Panc1 (cell line): ENCODE measurements around the gene GPHN. TPM values are rescaled to one million over a fixed set of nuclear protein-coding genes. Genes with fewer than 3 reads are reported as not detected.

ENCODE experiments used
- ATAC-seq: fragments of 200-7000 bp; cut with Tn5 transposase; 2 replicates; pipeline ENCODE4 v1.9.1; 2020; ENCODE audit warnings: mild to moderate bottlenecking, moderate library complexity
- BruUV-seq: library from RNA; stranded (reverse); fragments of 400-500 nt; replicated peaks from 2 replicates; lab custom pipeline; 2021; lab: Mats Ljungman, UMichigan
- CTCF ChIA-PET: fragments of 300-600 bp; sonication (Branson Sonifier 250); formaldehyde crosslinking; loops from one replicate; lab custom pipeline; 2022; ENCODE audit warnings: antibody characterized with exemption; lab: Charles Lee
- POLR2A ChIA-PET: fragments of 300-600 bp; sonication (Branson Sonifier 250); formaldehyde crosslinking; loops from one replicate; lab custom pipeline; 2022; ENCODE audit warnings: antibody characterized with exemption; lab: Charles Lee
- DNase-seq: peaks from one replicate; pipeline ENCODE4 v3.0.0-alpha.2; 2010; ENCODE audit warnings: low read depth, low spot score
- H3K27ac ChIP-seq: 2 replicates; pipeline ENCODE4 v1.5.1; 2011; ENCODE audit warnings: mild to moderate bottlenecking, low read length, inconsistent platforms
- H3K27me3 ChIP-seq: fragments of 200-500 bp; sonication (Bioruptor generic); 2 replicates; pipeline ENCODE4 v1.6.0; 2014; ENCODE audit warnings: low read length, inconsistent platforms; ENCODE audit not compliant: control insufficient read depth, insufficient read depth
- H3K36me3 ChIP-seq: fragments of 200-500 bp; sonication (Bioruptor generic); 2 replicates; pipeline ENCODE4 v1.5.1; 2014; ENCODE audit warnings: inconsistent platforms, mild to moderate bottlenecking, low read length, moderate library complexity; ENCODE audit not compliant: control insufficient read depth, insufficient read depth
- H3K4me1 ChIP-seq: 2 replicates; pipeline ENCODE4 v1.5.1; 2011; ENCODE audit warnings: inconsistent platforms, mild to moderate bottlenecking, low read length, moderate library complexity; ENCODE audit not compliant: control insufficient read depth, insufficient read depth
- H3K4me3 ChIP-seq, 2 experiments: 2 replicates each; pipeline ENCODE4 v1.5.1; 2011 to 2012; ENCODE audit warnings: low read depth in 2 of 2, low read length in 2 of 2, mild to moderate bottlenecking in 2 of 2, inconsistent platforms in 1 of 2, moderate library complexity in 1 of 2
- H3K9me3 ChIP-seq: fragments of 200-500 bp; sonication (Bioruptor generic); 2 replicates; pipeline ENCODE4 v1.5.1; 2014; ENCODE audit warnings: low read depth, mild to moderate bottlenecking, inconsistent platforms, low read length, moderate library complexity; ENCODE audit not compliant: control insufficient read depth, insufficient read depth
- CTCF ChIP-seq: fragments of 450-650 bp; IDR thresholded peaks from 2 replicates; pipeline ENCODE4 v1.5.1; 2017; ENCODE audit warnings: mild to moderate bottlenecking
- POLR2AphosphoS5 ChIP-seq: IDR thresholded peaks from 2 replicates; pipeline ENCODE4 v1.6.1; 2012; ENCODE audit warnings: mild to moderate bottlenecking, low read depth, low read length, moderate library complexity
- REST ChIP-seq, 2 experiments: IDR thresholded peaks; 2 replicates each; pipeline ENCODE4 v1.6.1; 2011 to 2012; ENCODE audit warnings: low read depth in 2 of 2, control low read depth in 1 of 2, low read length in 1 of 2, mild to moderate bottlenecking in 1 of 2, moderate library complexity in 1 of 2; ENCODE audit not compliant: insufficient read depth in 1 of 2
- SIN3A ChIP-seq: IDR thresholded peaks from 2 replicates; pipeline ENCODE4 v1.6.1; 2012; ENCODE audit warnings: low read depth, mild to moderate bottlenecking, low read length, moderate library complexity, borderline replicate concordance; ENCODE audit not compliant: insufficient read depth
- TCF7L2 ChIP-seq: IDR thresholded peaks from 2 replicates; pipeline ENCODE4 v1.6.1; 2011; ENCODE audit warnings: mild to moderate bottlenecking, low read depth, low read length, inconsistent platforms
- in situ Hi-C: cut with HindIII; loops from 2 replicates; pipeline ENCODE4 v1.10.0; 2016; ENCODE audit warnings: low sequenced_read_pairs, low pct_unique_long_range_greater_than_20kb
- intact Hi-C: fragments of 100-400 bp; cut with micrococcal nuclease; formaldehyde crosslinking; loops from one replicate; pipeline ENCODE4 v1.10.0; 2022; ENCODE audit not compliant: unreplicated experiment
- total RNA-seq: library from RNA; stranded (reverse); gene quantifications from one replicate; pipeline ENCODE4 v1.2.1, GENCODE V29; 2021; ENCODE audit not compliant: unreplicated experiment

The GPHN gene
- total RNA-seq, 1 experiment from 2014 or later: 26.6 TPM

- DNase-seq (peak; percentile 74), ATAC-seq (peak; percentile 87)
- Histone ChIP-seq H3K27me3 (no peaks in the 10 kb centered on the region), H3K9me3 (no peaks in the 10 kb centered on the region), H3K4me3 (peak overlapping the region in 1 of 2 experiments; percentile 29; a peak in 2 of 4 replicates), H3K4me1 (peaks cover 40% of the 10 kb centered on the region), H3K27ac (peak overlapping the region; percentile 98), H3K36me3 (no peaks in the 10 kb centered on the region)
- POLR2A ChIA-PET: no interaction called here
- BruUV-seq: no TSS peak
- CTCF ChIA-PET: interaction anchor here (0.7 kb wide), 1 partner anchor 828 kb away, joined by 4 read pairs; no protein-coding TSS in a partner anchor
- in situ Hi-C loops (no loop called here), intact Hi-C loops (no loop called here)
- TF ChIP-seq POLR2AphosphoS5: no peak; the same call in 1 of the 2 replicates
These were observed 679.0 kb downstream of the GPHN start for GRCh38 chr14:67186789-67187584.

DNA sequence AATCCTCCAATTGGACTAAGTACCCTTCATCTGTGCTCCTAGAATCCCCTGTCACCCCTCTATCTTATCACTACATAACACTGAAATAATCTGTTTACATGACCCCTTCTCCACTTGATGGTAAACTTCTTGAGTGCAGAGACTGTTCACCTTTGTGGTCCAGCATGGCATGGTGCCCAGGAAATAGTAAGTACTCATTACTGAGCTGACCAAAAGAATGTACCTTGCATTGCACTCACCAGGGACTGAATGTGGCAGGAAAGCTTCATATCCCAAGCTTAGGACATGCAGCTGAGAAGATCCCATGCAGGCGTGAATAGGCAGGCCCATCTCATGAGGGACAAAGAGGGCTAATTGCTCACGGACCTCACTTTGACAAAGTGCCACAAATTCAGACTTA, 679.9 kb downstream of the GPHN start:
- peak overlapping the region; percentile 98 for H3K27ac ChIP-seq
- intact Hi-C loops (loop anchor here (2.0 kb wide), 1 partner anchor 53 kb away; the partner anchor contains the start of gene PALS1), in situ Hi-C loops (no loop called here)
- CTCF ChIA-PET: interaction anchor here (0.6 to 0.7 kb wide), 2 partner anchors 8 to 829 kb away, joined by 3 to 4 read pairs; no protein-coding TSS in a partner anchor
- H3K27me3 ChIP-seq: no peaks in the 10 kb centered on the region
- peak; percentile 45; the same call in 1 of the 2 replicates for TF ChIP-seq POLR2AphosphoS5
- TF ChIP-seq SIN3A: no peak
- peak overlapping the region in 1 of 2 experiments; percentile 29; a peak in 1 of 4 replicates for H3K4me3 ChIP-seq
- ATAC-seq: peak; percentile 81
- POLR2A ChIA-PET: interaction anchor here (0.7 kb wide), 1 partner anchor 35 kb away, joined by 8 read pairs; no protein-coding TSS in a partner anchor
- BruUV-seq: no TSS peak
- no peaks in the 10 kb centered on the region for H3K36me3 ChIP-seq
- peaks cover 44% of the 10 kb centered on the region for H3K4me1 ChIP-seq
- no peaks in the 10 kb centered on the region for H3K9me3 ChIP-seq
- DNase-seq: peak; percentile 54

DNA sequence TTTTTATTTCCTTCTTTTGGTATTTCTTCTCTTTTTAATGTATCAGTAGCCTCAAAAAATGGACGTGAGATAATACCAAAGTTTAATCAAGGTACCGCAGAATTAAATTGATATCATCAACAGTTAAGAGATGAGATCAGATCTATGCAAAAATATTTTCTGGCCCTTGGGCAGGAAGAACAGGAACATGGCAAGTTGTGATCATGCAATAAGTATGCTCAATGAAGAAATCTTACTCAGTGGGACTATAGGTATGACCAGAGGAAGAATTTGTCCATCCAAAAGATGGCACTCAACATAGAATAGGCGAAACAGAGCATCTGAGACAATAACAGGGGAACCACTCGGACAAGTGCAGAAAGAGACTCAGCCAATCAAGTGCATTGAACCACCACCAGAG, 680.4 kb downstream of the GPHN start:
- H3K9me3 ChIP-seq: no peaks in the 10 kb centered on the region
- no peak overlapping the region for H3K4me3 ChIP-seq
- H3K4me1 ChIP-seq: peaks cover 44% of the 10 kb centered on the region
- TF ChIP-seq REST (IDR thresholded peaks at IDR 0.05; ENCODE audit: insufficient read depth in 1 of 2, low read depth in 2 of 2, low read length in 1 of 2): no peak
- TF ChIP-seq SIN3A: no peak
- no peak for TF ChIP-seq POLR2AphosphoS5
- no peak for TF ChIP-seq CTCF
- no peak for TF ChIP-seq TCF7L2
- in situ Hi-C loops (no loop called here), intact Hi-C loops (loop anchor here (2.0 kb wide), 1 partner anchor 52 kb away; the partner anchor contains the start of gene PALS1)
- H3K36me3 ChIP-seq: no peaks in the 10 kb centered on the region
- ATAC-seq (no peak), DNase-seq (no peak)
- CTCF ChIA-PET: no interaction called here
- BruUV-seq: no TSS peak
- H3K27me3 ChIP-seq: no peaks in the 10 kb centered on the region
- H3K27ac ChIP-seq: peak overlapping the region; percentile 98
- POLR2A ChIA-PET: interaction anchor here (0.7 kb wide), 1 partner anchor 35 kb away, joined by 8 read pairs; no protein-coding TSS in a partner anchor
